HUDEP-2 (cell line): ENCODE data around the gene RHBDF2.

Experiments
- DNase-seq, 76 experiments: peaks; one replicate each; lab custom pipeline; 2025; ENCODE audit not compliant: unreplicated experiment in 76 of 76; lab: John Stamatoyannopoulos, UW

RHBDF2 gene

GRCh38 chr17:76506408-76507345 is 5.5 kb upstream of the RHBDF2 start:
- DNase-seq: peak in 63 of 76 experiments; percentile 16 to 85 (median 59)

- DNase-seq: peak in 14 of 76 experiments; percentile 5 to 24 (median 15)
Measured at GRCh38 chr17:76504117-76504516, 2.9 kb upstream of the RHBDF2 start.

- no peak for DNase-seq
Measured at GRCh38 chr17:76502341-76503211, 1.4 kb upstream of the RHBDF2 start.

- DNase-seq: no peak
Measured at GRCh38 chr17:76501827-76502307, 644 bp upstream of the RHBDF2 start.

GRCh38 chr17:76500747-76501017 is 541 bp downstream of the RHBDF2 start:
- peak in 1 of 76 experiments; percentile 30 for DNase-seq

GRCh38 chr17:76500074-76500746 is 1.0 kb downstream of the RHBDF2 start:
- no peak for DNase-seq

GRCh38 chr17:76499267-76499667 is 2.0 kb downstream of the RHBDF2 start:
- DNase-seq: no peak

GRCh38 chr17:76498876-76499251 is 2.4 kb downstream of the RHBDF2 start:
- no peak for DNase-seq

GRCh38 chr17:76497979-76498875 is 3.0 kb downstream of the RHBDF2 start:
- no peak for DNase-seq

- DNase-seq: no peak
Measured at GRCh38 chr17:76497699-76497978, 3.6 kb downstream of the RHBDF2 start.

- no peak for DNase-seq
Measured at GRCh38 chr17:76496464-76496863, 4.8 kb downstream of the RHBDF2 start.

- no peak for DNase-seq
Measured at GRCh38 chr17:76495663-76496400, 5.4 kb downstream of the RHBDF2 start.

GRCh38 chr17:76493505-76494167 is 7.6 kb downstream of the RHBDF2 start:
- DNase-seq: no peak

- no peak for DNase-seq
Measured at GRCh38 chr17:76492989-76493501, 8.2 kb downstream of the RHBDF2 start.

- no peak for DNase-seq
Measured at GRCh38 chr17:76492123-76492988, 8.9 kb downstream of the RHBDF2 start.

- DNase-seq: peak in 2 of 76 experiments; percentile 19 to 27
Measured at GRCh38 chr17:76491271-76492122, 9.7 kb downstream of the RHBDF2 start.
